NB4 (cell line): ENCODE results near the gene CCBE1.

Source experiments
- CTCF ChIP-seq: IDR thresholded peaks from one replicate; pipeline ENCODE4 v1.5.1; 2012; ENCODE audit warnings: low read depth, low read length
- MYC ChIP-seq: IDR thresholded peaks from 2 replicates; pipeline ENCODE4 v1.6.1; 2011; ENCODE audit warnings: low read depth, low read length
- POLR2A ChIP-seq: IDR thresholded peaks from 2 replicates; pipeline ENCODE4 v1.6.1; 2011; ENCODE audit warnings: mild to moderate bottlenecking; ENCODE audit not compliant: insufficient read length; ENCODE audit errors: extremely low read depth
- TF ChIP-seq, protein P1 (sequence below): IDR thresholded peaks from 2 replicates; pipeline ENCODE4 v1.6.1; 2011; ENCODE audit warnings: low read depth, low read length

DNA sequence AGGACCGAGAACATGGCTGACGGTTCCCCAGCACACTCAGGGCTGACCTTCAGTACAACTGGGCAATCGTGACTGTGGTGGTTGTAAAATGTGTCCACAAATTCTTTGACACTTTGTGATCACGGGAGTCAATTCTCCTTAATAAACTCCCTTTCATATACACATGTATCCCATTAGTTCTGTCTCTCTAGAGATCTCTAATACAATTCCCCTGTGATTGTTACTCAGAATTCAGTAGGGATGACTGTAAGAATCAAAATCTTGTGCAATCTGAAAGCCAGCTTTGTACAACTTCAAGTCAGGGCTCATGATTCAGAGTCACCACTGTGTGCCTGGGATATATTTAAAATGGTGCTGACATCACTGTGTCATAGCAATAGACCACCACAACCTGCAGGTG is 248.7 kb downstream of the CCBE1 start:
- TF ChIP-seq CTCF = no peak
- no peak for TF ChIP-seq POLR2A
- TF ChIP-seq, protein P1, sequence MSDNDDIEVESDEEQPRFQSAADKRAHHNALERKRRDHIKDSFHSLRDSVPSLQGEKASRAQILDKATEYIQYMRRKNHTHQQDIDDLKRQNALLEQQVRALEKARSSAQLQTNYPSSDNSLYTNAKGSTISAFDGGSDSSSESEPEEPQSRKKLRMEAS = no peak
- no peak for TF ChIP-seq MYC
